ENCODE results near the gene TNRC18. TPM values are rescaled to one million over a fixed set of nuclear protein-coding genes. Genes with fewer than 3 reads are reported as not detected.

Gene TNRC18
- polyA plus RNA-seq, 3 donors = 0.64 to 49.9 (median 0.70) TPM

- Mint-ChIP-seq H3K9me3 (peaks cover 5 to 13% (median 9%) of the 10 kb centered on the region in 7 donors), H3K4me3 (peak overlapping the region; percentile 98 to 99), H3K27me3 (ENCODE audit: low read depth in 3 of 3) (peaks cover 1 to 3% (median 2%) of the 10 kb centered on the region in 3 donors), H3K4me1 (peaks cover 31% of the 10 kb centered on the region), H3K27ac (peak overlapping the region in 6 of 7 donors; percentile 19 to 85 (median 64)), H3K36me3 (peaks cover 18 to 23% of the 10 kb centered on the region in 2 donors)
- no peaks in the 10 kb centered on the region for H3K27me3 ChIP-seq (ENCODE audit: control insufficient read depth in 2 of 2, insufficient read depth in 2 of 2, low read length in 2 of 2)
- H3K79me2 ChIP-seq (ENCODE audit: insufficient read depth, low read length) = peaks cover 82% of the 10 kb centered on the region
- H2AFZ ChIP-seq (ENCODE audit: insufficient read depth, low read depth, low read length, poor library complexity, severe bottlenecking) = peak overlapping the region; percentile 59
- H3K4me1 ChIP-seq (ENCODE audit: control insufficient read depth in 1 of 2, insufficient read depth in 2 of 2, low read length in 2 of 2) = peaks cover 26 to 35% of the 10 kb centered on the region in 2 donors
- under 1% methylated on average over 26 of the region's 31 CpGs for WGBS (ENCODE audit: insufficient coverage)
- peaks cover 0 to 8% of the 10 kb centered on the region in 2 donors for H3K9me3 ChIP-seq (replicated peaks in 1 of 2; ENCODE audit: control insufficient read depth in 1 of 2, insufficient read depth in 1 of 2, low read length in 2 of 2)
- no peak overlapping the region for H3K27ac ChIP-seq (ENCODE audit: low read depth in 1 of 2, low read length in 2 of 2)
- DNase-seq = no peak
- peak overlapping the region; percentile 96 for H3K4me2 ChIP-seq (replicated peaks; ENCODE audit: extremely low read depth, low read length, poor library complexity, severe bottlenecking)
- peak overlapping the region; percentile 94 for H3K9ac ChIP-seq (ENCODE audit: insufficient read depth, low read length, poor library complexity, severe bottlenecking)
- no peak for TF ChIP-seq CTCF (IDR thresholded peaks at IDR 0.05)
- H3K36me3 ChIP-seq (replicated peaks in 1 of 2; ENCODE audit: control insufficient read depth in 1 of 2, insufficient read depth in 2 of 2, low read length in 2 of 2) = peaks cover 0 to 8% of the 10 kb centered on the region in 2 donors
- intact Hi-C loops (cut with micrococcal nuclease) = no loop called here
- H4K20me1 ChIP-seq (ENCODE audit: insufficient read depth, low read length) = peaks cover 60% of the 10 kb centered on the region
- peak overlapping the region; percentile 90 to 98 (median 97) for H3K4me3 ChIP-seq (replicated peaks in 1 of 3; ENCODE audit: low read depth in 2 of 3, low read length in 3 of 3)
These were observed 5.7 kb upstream of the TNRC18 start for GRCh38 chr7:5429253-5429856.

- H3K27ac Mint-ChIP-seq = peak overlapping the region in 4 of 7 donors; percentile 37 to 84 (median 61)
- Histone ChIP-seq H3K27ac (ENCODE audit: low read depth in 1 of 2, low read length in 2 of 2) (peak overlapping the region; percentile 77 to 97), H3K79me2 (ENCODE audit: insufficient read depth, low read length) (peaks cover 84% of the 10 kb centered on the region), H3K4me2 (replicated peaks; ENCODE audit: extremely low read depth, low read length, poor library complexity, severe bottlenecking) (peak overlapping the region; percentile 96), H3K4me1 (ENCODE audit: control insufficient read depth in 1 of 2, insufficient read depth in 2 of 2, low read length in 2 of 2) (peaks cover 26 to 35% of the 10 kb centered on the region in 2 donors), H3K27me3 (ENCODE audit: control insufficient read depth in 2 of 2, insufficient read depth in 2 of 2, low read length in 2 of 2) (no peaks in the 10 kb centered on the region), H3K9me3 (replicated peaks in 1 of 2; ENCODE audit: control insufficient read depth in 1 of 2, insufficient read depth in 1 of 2, low read length in 2 of 2) (peaks cover 0 to 8% of the 10 kb centered on the region in 2 donors), H3K36me3 (replicated peaks in 1 of 2; ENCODE audit: control insufficient read depth in 1 of 2, insufficient read depth in 2 of 2, low read length in 2 of 2) (peaks cover 0 to 8% of the 10 kb centered on the region in 2 donors), H4K20me1 (ENCODE audit: insufficient read depth, low read length) (peaks cover 56% of the 10 kb centered on the region), H2AFZ (ENCODE audit: insufficient read depth, low read depth, low read length, poor library complexity, severe bottlenecking) (peak overlapping the region; percentile 71), H3K4me3 (replicated peaks in 1 of 3; ENCODE audit: low read depth in 2 of 3, low read length in 3 of 3) (peak overlapping the region; percentile 90 to 98 (median 97)), H3K9ac (ENCODE audit: insufficient read depth, low read length, poor library complexity, severe bottlenecking) (peak overlapping the region; percentile 94)
- H3K4me1 Mint-ChIP-seq = peaks cover 32% of the 10 kb centered on the region
- no peak for TF ChIP-seq CTCF (IDR thresholded peaks at IDR 0.05)
- peak in 1 of 3 donors; percentile 48 for DNase-seq
- H3K36me3 Mint-ChIP-seq = peaks cover 18 to 23% of the 10 kb centered on the region in 2 donors
- WGBS (ENCODE audit: insufficient coverage) = under 1% methylated on average over 39 of the region's 46 CpGs
- H3K9me3 Mint-ChIP-seq = peaks cover 5 to 13% (median 9%) of the 10 kb centered on the region in 7 donors
- intact Hi-C loops (cut with micrococcal nuclease) = no loop called here
- peak overlapping the region; percentile 98 to 99 for H3K4me3 Mint-ChIP-seq
- peaks cover 1 to 3% (median 2%) of the 10 kb centered on the region in 3 donors for H3K27me3 Mint-ChIP-seq (ENCODE audit: low read depth in 3 of 3)
These were observed 5.0 kb upstream of the TNRC18 start for GRCh38 chr7:5428478-5429252.

All from CD14-positive monocyte (primary cell).